HepG2 (cell line): ENCODE data around the gene ECT2. TPM values are rescaled to one million over a fixed set of nuclear protein-coding genes. Genes with fewer than 3 reads are reported as not detected.

Source experiments
- ATAC-seq: fragments of 200-7000 bp; cut with Tn5 transposase; 3 replicates; pipeline ENCODE4 v1.9.1; 2020; ENCODE audit warnings: mild to moderate bottlenecking, moderate library complexity
- BruUV-seq: library from RNA; stranded (reverse); fragments of 400-500 nt; replicated peaks from 2 replicates; lab custom pipeline; 2021; lab: Mats Ljungman, UMichigan
- CTCF ChIA-PET: fragments of 300-600 bp; formaldehyde crosslinking; extraction: SDS; loops from one replicate; lab custom pipeline; 2021; ENCODE audit warnings: low total read pairs, inconsistent platforms, low intra/inter-chr PET ratio; lab: Yijun Ruan, JAX
- POLR2A ChIA-PET: fragments of 350-600 bp; sonication (Branson Sonifier 250); formaldehyde crosslinking; loops from one replicate; lab custom pipeline; 2020; ENCODE audit warnings: antibody characterized with exemption, inconsistent platforms; lab: Yijun Ruan, JAX
- DNase-seq: peaks from one replicate; pipeline ENCODE4 v3.0.0-alpha.2; 2015; ENCODE audit warnings: low spot score
- FAIRE-seq: peaks from 3 replicates; lab custom pipeline; 2011; peaks lifted over from hg19 to GRCh38; lab: Jason Lieb, UNC
- H2AFZ ChIP-seq: one replicate; pipeline ENCODE4 v1.6.1; 2011; ENCODE audit warnings: low read length, inconsistent platforms
- H3K27ac ChIP-seq: fragments of 300-600 bp; 3 replicates; pipeline ENCODE4 v1.8.0; 2011; ENCODE audit warnings: mixed run types, mild to moderate bottlenecking, mixed read lengths, low read length, inconsistent platforms; ENCODE audit not compliant: insufficient read depth; ENCODE audit errors: extremely low read length
- H3K27me3 ChIP-seq, 2 experiments: fragments of 200-600 bp in 1 of 2; 2 replicates in 1 of 2; 3 replicates in 1 of 2; pipeline versions ENCODE4 v1.6.0 to v1.8.0; 2011; ENCODE audit warnings: low read length in 2 of 2, mild to moderate bottlenecking in 2 of 2, moderate library complexity in 2 of 2, inconsistent platforms in 1 of 2; ENCODE audit not compliant: insufficient read depth in 2 of 2, control insufficient read depth in 1 of 2
- H3K36me3 ChIP-seq, 2 experiments: fragments of 200-600 bp in 1 of 2; replicated peaks in 1 of 2; 2 replicates in 1 of 2; 3 replicates in 1 of 2; pipeline versions ENCODE4 v1.5.1 to v1.8.0; 2011; ENCODE audit warnings: low read length in 2 of 2, inconsistent platforms in 1 of 2; ENCODE audit not compliant: insufficient read depth in 2 of 2, control insufficient read depth in 1 of 2
- H3K4me1 ChIP-seq: 2 replicates; pipeline ENCODE4 v1.5.1; 2012; ENCODE audit warnings: low read length, inconsistent platforms; ENCODE audit not compliant: insufficient read depth
- H3K4me2 ChIP-seq: 2 replicates; pipeline ENCODE4 v1.6.0; 2011; ENCODE audit warnings: low read depth, low read length, inconsistent platforms
- H3K4me3 ChIP-seq, 3 experiments: fragments of 200-600 bp in 1 of 3; sonication (generic), shearing (Covaris generic) in 1 of 3; replicated peaks in 1 of 3; 2 replicates each; pipeline ENCODE4 v1.5.1; 2011 to 2016; ENCODE audit warnings: low read length in 3 of 3, inconsistent platforms in 2 of 3, low read depth in 2 of 3, mild to moderate bottlenecking in 2 of 3, control low read depth in 1 of 3, mixed read lengths in 1 of 3; ENCODE audit not compliant: insufficient read depth in 1 of 3
- H3K79me2 ChIP-seq: one replicate; pipeline ENCODE4 v1.6.1; 2011; ENCODE audit warnings: low read length, inconsistent platforms; ENCODE audit not compliant: insufficient read depth
- H3K9ac ChIP-seq: 2 replicates; pipeline ENCODE4 v1.6.0; 2011; ENCODE audit warnings: mild to moderate bottlenecking, low read depth, low read length, inconsistent platforms; ENCODE audit not compliant: insufficient read depth
- H3K9me3 ChIP-seq: 2 replicates; pipeline ENCODE4 v1.5.1; 2012; ENCODE audit warnings: mild to moderate bottlenecking, low read length
- H4K20me1 ChIP-seq: 2 replicates; pipeline ENCODE4 v1.6.0; 2011; ENCODE audit warnings: inconsistent platforms, mild to moderate bottlenecking, low read length, moderate library complexity; ENCODE audit not compliant: insufficient read depth
- ATAD3A ChIP-seq: sonication (generic); formaldehyde crosslinking; IDR thresholded peaks from 2 replicates; pipeline ENCODE4 v1.4.0; 2020; ENCODE audit warnings: missing genetic modification reagents
- CHD2 ChIP-seq: IDR thresholded peaks from 2 replicates; pipeline ENCODE4 v1.6.1; 2011; ENCODE audit warnings: low read depth, low read length, improper control_type of control experiment
- MED13 ChIP-seq: sonication (generic); formaldehyde crosslinking; IDR thresholded peaks from 2 replicates; pipeline ENCODE4 v1.5.0; 2020; ENCODE audit warnings: missing genetic modification reagents
- MIER2 ChIP-seq: IDR thresholded peaks from 2 replicates; pipeline ENCODE4 v1.6.1; 2016; ENCODE audit warnings: missing biosample characterization, missing genetic modification reagents
- POGZ ChIP-seq: sonication (generic); formaldehyde crosslinking; IDR thresholded peaks from 2 replicates; pipeline ENCODE4 v1.4.0; 2020; ENCODE audit warnings: mild to moderate bottlenecking, missing genetic modification reagents
- POLR2G ChIP-seq: fragments of 200-400 bp; formaldehyde crosslinking; IDR thresholded peaks from 2 replicates; pipeline ENCODE4 v1.6.1; 2018; ENCODE audit warnings: mild to moderate bottlenecking, low read depth, low read length, moderate library complexity
- RERE ChIP-seq: IDR thresholded peaks from 2 replicates; pipeline ENCODE4 v1.6.1; 2016; ENCODE audit warnings: low read depth, missing genetic modification reagents, missing compliant biosample characterization
- SAFB2 ChIP-seq: sonication (generic); formaldehyde crosslinking; IDR thresholded peaks from 2 replicates; pipeline ENCODE4 v1.5.1; 2020; ENCODE audit warnings: missing genetic modification reagents, low read depth, mild to moderate bottlenecking, borderline replicate concordance
- SRY ChIP-seq: sonication (generic); formaldehyde crosslinking; IDR thresholded peaks from 2 replicates; pipeline ENCODE4 v1.8.0; 2022; ENCODE audit warnings: mild to moderate bottlenecking, missing genetic modification reagents
- ZBTB7A ChIP-seq: sonication (generic); formaldehyde crosslinking; IDR thresholded peaks from 2 replicates; pipeline ENCODE4 v1.8.0; 2022; ENCODE audit warnings: mild to moderate bottlenecking, missing genetic modification reagents
- ZFP36 ChIP-seq: fragments of 150-350 bp; IDR thresholded peaks from 2 replicates; pipeline ENCODE4 v1.6.1; 2018; ENCODE audit warnings: borderline replicate concordance, low read length, low read depth; ENCODE audit not compliant: partially characterized antibody
- ZFP36L1 ChIP-seq: sonication (generic); formaldehyde crosslinking; IDR thresholded peaks from 2 replicates; pipeline ENCODE4 v1.8.0; 2022; ENCODE audit warnings: mild to moderate bottlenecking, missing genetic modification reagents, moderate library complexity
- ZNF24 ChIP-seq: fragments of 450-650 bp; IDR thresholded peaks from 2 replicates; pipeline ENCODE4 v1.6.1; 2017; ENCODE audit warnings: antibody characterized with exemption, mild to moderate bottlenecking
- ZNF276 ChIP-seq: sonication (generic); formaldehyde crosslinking; IDR thresholded peaks from 2 replicates; pipeline ENCODE4 v1.4.0; 2020; ENCODE audit warnings: mild to moderate bottlenecking, low read depth, missing genetic modification reagents
- ZNF333 ChIP-seq: sonication (generic); formaldehyde crosslinking; IDR thresholded peaks from 2 replicates; pipeline ENCODE4 v1.4.0; 2020; ENCODE audit warnings: mild to moderate bottlenecking, missing genetic modification reagents, borderline replicate concordance
- ZSCAN20 ChIP-seq: sonication (generic); formaldehyde crosslinking; IDR thresholded peaks from 2 replicates; pipeline ENCODE4 v1.4.0; 2020; ENCODE audit warnings: missing genetic modification reagents, mild to moderate bottlenecking, borderline replicate concordance
- WGBS: methylation state at CpG from one replicate; pipeline ENCODE4 v1.1.6; 2017; ENCODE audit warnings: low lambda C conversion rate; 5-methylcytosine and 5-hydroxymethylcytosine counted together
- in situ Hi-C: cut with HindIII; loops from 2 replicates; pipeline ENCODE4 v1.10.0; 2017; ENCODE audit warnings: low pct_unique_long_range_greater_than_20kb; ENCODE audit not compliant: extremely low pct_ligation_motif_present
- intact Hi-C: fragments of 100-400 bp; cut with micrococcal nuclease; formaldehyde crosslinking; loops from one replicate; pipeline ENCODE4 v1.10.0; 2022; ENCODE audit not compliant: unreplicated experiment
- polyA plus RNA-seq, 8 experiments: library from polyadenylated mRNA; depleted of rRNA in 3 of 8; stranded (reverse) in 7 of 8; unstranded in 1 of 8; fragments of >200 nt; fragmentation: Illumina TruSeq in 4 of 8; extraction: Trizol in 4 of 8; gene quantifications; 2 replicates each; pipeline versions ENCODE4 v1.2.1 to v1.2.3, GENCODE V29; 2011 to 2016; ENCODE audit warnings: low read depth in 4 of 8, missing spikeins in 1 of 8, mixed read lengths in 1 of 8; ENCODE audit not compliant: insufficient read depth in 1 of 8
- total RNA-seq, 5 experiments: library from RNA; depleted of rRNA; stranded (reverse); fragments of >200 nt; fragmentation: Illumina TruSeq; extraction: Trizol; gene quantifications; 2 replicates each; pipeline ENCODE4 v1.2.3, GENCODE V29; 2016; ENCODE audit warnings: low read depth in 1 of 5

The ECT2 gene
- total and polyA plus RNA-seq, 2 of the 13 experiments (the other 11 are each of a cell fraction or from before 2014, with no cell fraction given), result 21.6 to 52.0 TPM

GRCh38 chr3:172799246-172799645, 48.7 kb downstream of the ECT2 start (continued):
- no peak for TF ChIP-seq ZBTB7A (CRISPR knock-in tag)
- no peak for TF ChIP-seq ATAD3A (CRISPR knock-in tag)

GRCh38 chr3:172800156-172800555, 49.6 kb downstream of the ECT2 start:
- no peak overlapping the region for H3K4me2 ChIP-seq
- POLR2A ChIA-PET, result no interaction called here
- intact Hi-C loops, result no loop called here
- no peak overlapping the region for H3K9ac ChIP-seq
- no peak overlapping the region for H3K4me3 ChIP-seq
- 100% methylated on average over 2 of the region's 2 CpGs for WGBS
- BruUV-seq, result no TSS peak
- H3K9me3 ChIP-seq, result no peaks in the 10 kb centered on the region
- H3K4me1 ChIP-seq, result peaks cover 7% of the 10 kb centered on the region; the same call in 1 of the 2 replicates
- H3K27ac ChIP-seq, result no peak overlapping the region
- ATAC-seq (no peak), FAIRE-seq (no peak), DNase-seq (no peak)
- no peaks in the 10 kb centered on the region for H4K20me1 ChIP-seq
- H2AFZ ChIP-seq, result no peak overlapping the region
- H3K27me3 ChIP-seq, result no peaks in the 10 kb centered on the region
- H3K36me3 ChIP-seq, result peaks cover 0 to 38% of the 10 kb centered on the region in 2 experiments; a peak in 3 of 5 replicates
- in situ Hi-C loops, result no loop called here
- H3K79me2 ChIP-seq, result no peaks in the 10 kb centered on the region
- CTCF ChIA-PET, result no interaction called here
- no peak for TF ChIP-seq ZNF276 (CRISPR knock-in tag)
- TF ChIP-seq CHD2, result no peak
- no peak for TF ChIP-seq ZNF24
- no peak for TF ChIP-seq SAFB2 (CRISPR knock-in tag)
- TF ChIP-seq ZNF333 (CRISPR knock-in tag), result no peak
- no peak for TF ChIP-seq ZFP36
- no peak for TF ChIP-seq MIER2 (CRISPR knock-in tag)
- no peak for TF ChIP-seq SRY (CRISPR knock-in tag)
- TF ChIP-seq POGZ, result no peak
- no peak for TF ChIP-seq POLR2G
- TF ChIP-seq RERE (CRISPR knock-in tag), result no peak
- no peak for TF ChIP-seq ZSCAN20 (CRISPR knock-in tag)
- TF ChIP-seq MED13 (CRISPR knock-in tag), result no peak
- no peak for TF ChIP-seq ZFP36L1
